Activated T-helper 2 cell treated with anti-CD3 and anti-CD28 coated beads, Interferon-gamma antibody, Interleukin-2, Interleukin-4, amounts not matched to agents 10 μg/mL and 5 μg/mL and 100 μg/mL, durations not matched to agents 14 hours and 24 hours and 36 hours (primary cell): ENCODE results near the gene CDC14B. TPM values are rescaled to one million over a fixed set of nuclear protein-coding genes. Genes with fewer than 3 reads are reported as not detected.
"Not testable (repeated sequence)": the region's sequence is repeated elsewhere in the genome, so short reads cannot be mapped to it uniquely, and the experiment has no call there.

Experiments
- DNase-seq: peaks from one replicate; pipeline ENCODE4 v3.0.0; 2021; ENCODE audit warnings: low spot score
- H3K27ac Mint-ChIP-seq: one replicate; pipeline ENCODE4 v1.8.0; 2021; ENCODE audit warnings: mixed read lengths
- H3K27me3 Mint-ChIP-seq: one replicate; pipeline ENCODE4 v1.8.0; 2021; ENCODE audit warnings: low read depth, mixed read lengths
- H3K36me3 Mint-ChIP-seq: one replicate; pipeline ENCODE4 v1.8.0; 2021; ENCODE audit warnings: low read depth, mixed read lengths
- H3K4me1 Mint-ChIP-seq: one replicate; pipeline ENCODE4 v1.8.0; 2021; ENCODE audit warnings: low read depth, mixed read lengths
- H3K4me3 Mint-ChIP-seq: one replicate; pipeline ENCODE4 v1.8.0; 2021; ENCODE audit warnings: low read depth, mild to moderate bottlenecking, moderate library complexity, mixed read lengths
- H3K9me3 Mint-ChIP-seq: one replicate; pipeline ENCODE4 v1.8.0; 2021; ENCODE audit warnings: mixed read lengths
- intact Hi-C: fragments of 100-400 bp; cut with micrococcal nuclease; formaldehyde crosslinking; loops from one replicate; pipeline ENCODE4 v1.15.1; 2023
- total RNA-seq: library from RNA; stranded (reverse); gene quantifications from 2 replicates; pipeline ENCODE4 v1.2.3, GENCODE V29; 2022

The CDC14B gene
- 6.5 and 6.9 TPM in 2 replicates for total RNA-seq

DNA sequence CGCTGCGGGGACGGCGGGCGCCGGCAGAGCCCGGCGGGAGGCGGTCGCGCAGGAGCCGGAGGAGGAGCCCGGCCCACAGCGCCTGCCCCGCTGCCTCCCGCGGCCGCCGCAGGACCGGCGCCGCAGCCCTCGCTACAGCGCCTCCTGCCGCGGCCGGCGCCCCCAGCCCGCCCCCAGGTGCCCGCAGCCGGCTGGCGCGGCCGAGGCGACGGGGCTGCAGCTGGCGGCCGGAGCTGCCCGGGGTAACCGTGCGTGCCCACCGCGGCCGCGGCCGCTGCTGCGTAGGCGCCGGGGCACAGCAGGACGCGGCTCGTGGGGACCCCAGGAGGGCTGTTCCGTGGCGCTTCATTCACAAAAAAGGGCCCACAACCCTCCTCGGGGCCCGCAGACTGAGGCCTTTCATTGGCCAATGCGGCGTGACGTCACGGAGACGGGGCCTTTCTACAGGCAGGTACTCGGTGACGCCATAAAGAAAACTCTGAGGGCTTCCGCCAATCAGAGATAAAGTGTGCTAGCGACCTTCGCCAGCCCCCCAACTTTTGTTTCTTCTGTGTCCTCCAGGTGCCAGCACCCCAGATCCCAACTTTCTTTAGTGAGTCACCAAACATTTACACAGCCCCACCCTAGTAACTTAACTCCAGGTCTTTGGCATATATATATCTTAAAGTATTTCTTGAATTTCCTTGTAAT is at the start of gene CDC14B:
Gene CDC14B, minus strand, starts transcription at position 353 of the 690 bp plus-strand sequence. CDS start 465 bp downstream, outside the sequence.
- no peak within 1 kb of the TSS for H3K27ac Mint-ChIP-seq
- H3K4me1 Mint-ChIP-seq, result peaks cover 8% of the 10 kb centered on the region
- peak; percentile 63 for DNase-seq
- H3K36me3 Mint-ChIP-seq, result no peaks in the 10 kb centered on the region
- intact Hi-C loops, result no loop called here
- peak within 1 kb of the TSS; percentile 68 for H3K4me3 Mint-ChIP-seq
- no peaks in the 10 kb centered on the region for H3K9me3 Mint-ChIP-seq
- H3K27me3 Mint-ChIP-seq, result peaks cover 50% of the 10 kb centered on the region

GRCh38 chr9:96668868-96669534 is 49.4 kb upstream of the CDC14B start:
- no peak for DNase-seq
- no peaks in the 10 kb centered on the region for H3K27me3 Mint-ChIP-seq
- intact Hi-C loops, result no loop called here
- no peaks in the 10 kb centered on the region for H3K36me3 Mint-ChIP-seq
- H3K27ac Mint-ChIP-seq, result no peak overlapping the region
- no peaks in the 10 kb centered on the region for H3K9me3 Mint-ChIP-seq
- no peak overlapping the region for H3K4me3 Mint-ChIP-seq
- H3K4me1 Mint-ChIP-seq, result no peaks in the 10 kb centered on the region

DNA sequence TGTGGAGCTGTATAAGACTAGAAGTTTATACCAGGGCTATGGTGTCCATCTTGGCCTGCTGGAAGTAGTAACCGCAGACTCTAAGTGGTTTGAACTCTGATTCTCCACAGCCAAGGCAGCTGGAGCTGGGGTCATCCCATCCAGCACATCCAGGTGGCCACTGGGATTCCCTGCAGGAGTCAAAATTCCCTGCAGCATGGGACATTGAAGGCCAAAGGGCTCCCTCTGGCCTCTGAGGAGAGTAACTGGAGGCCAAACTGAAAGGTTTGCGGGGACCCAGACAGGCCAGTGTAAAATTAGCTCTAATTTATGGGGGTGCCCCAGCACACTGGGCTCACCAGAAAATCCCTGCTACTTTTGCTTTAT is 47.7 kb upstream of the CDC14B start:
- H3K27ac Mint-ChIP-seq, result no peak overlapping the region
- intact Hi-C loops, result loop anchor here (2.0 kb wide), 1 partner anchor 341 kb away; no protein-coding TSS in a partner anchor
- no peak for DNase-seq
- no peak overlapping the region for H3K4me3 Mint-ChIP-seq
- H3K27me3 Mint-ChIP-seq, result peaks cover 1% of the 10 kb centered on the region
- no peaks in the 10 kb centered on the region for H3K9me3 Mint-ChIP-seq
- no peaks in the 10 kb centered on the region for H3K36me3 Mint-ChIP-seq
- H3K4me1 Mint-ChIP-seq, result no peaks in the 10 kb centered on the region

DNA sequence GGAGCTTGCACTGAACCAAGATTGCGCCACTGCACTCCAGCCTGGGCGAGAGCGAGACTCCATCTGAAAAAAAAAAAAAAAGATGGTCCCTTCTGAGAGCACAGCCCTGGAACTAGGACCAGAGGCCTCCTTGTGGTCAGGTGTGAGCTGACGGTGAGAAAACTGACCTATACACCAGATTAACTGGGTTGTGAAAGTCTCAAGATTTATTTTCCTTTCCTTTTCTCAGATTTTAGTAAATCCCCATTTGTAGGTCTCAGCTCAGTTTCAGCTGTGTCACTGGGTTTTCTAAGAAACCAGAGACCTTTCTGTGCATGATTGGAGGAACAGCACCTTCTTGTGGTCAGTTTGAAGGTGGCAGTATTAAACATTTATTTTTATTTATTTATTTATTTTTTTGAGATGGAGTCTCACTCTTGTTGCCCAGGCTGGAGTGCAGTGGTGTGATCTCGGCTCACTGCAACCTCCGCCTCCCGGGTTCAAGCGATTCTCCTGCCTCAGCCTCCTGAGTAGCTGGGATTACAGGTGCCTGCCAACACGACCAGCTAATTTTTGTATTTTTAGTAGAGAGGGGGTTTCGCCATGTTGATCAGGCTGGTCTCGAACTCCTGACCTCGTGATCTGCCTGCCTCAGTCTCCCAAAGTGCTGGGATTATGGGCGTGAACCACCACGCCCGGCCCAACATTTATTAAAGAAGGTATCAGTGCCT is 47.2 kb upstream of the CDC14B start:
- H3K27me3 Mint-ChIP-seq, DNase-seq, H3K9me3 Mint-ChIP-seq, H3K4me3 Mint-ChIP-seq, H3K36me3 Mint-ChIP-seq, H3K27ac Mint-ChIP-seq, H3K4me1 Mint-ChIP-seq: not testable (repeated sequence)
- intact Hi-C loops, result loop anchor here (2.0 kb wide), 1 partner anchor 340 kb away; no protein-coding TSS in a partner anchor

DNA sequence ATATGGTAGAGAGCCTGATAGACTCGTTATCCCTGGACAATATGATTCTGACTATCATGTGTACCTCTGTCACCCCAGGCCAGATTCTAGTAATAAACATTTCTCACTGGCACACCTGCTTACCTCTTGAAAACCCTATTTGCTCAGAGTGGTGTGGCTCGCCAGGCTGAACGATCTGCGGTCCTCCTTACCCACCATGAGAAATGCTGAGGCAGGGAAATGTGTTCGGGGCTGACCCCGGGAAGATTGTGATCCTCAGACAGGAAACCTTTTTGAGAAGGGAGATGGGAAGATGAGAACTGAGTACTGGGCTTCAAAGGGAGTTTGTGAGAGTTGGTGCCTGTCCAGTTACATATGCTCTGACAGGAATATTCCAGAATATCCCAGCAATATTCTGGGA is 46.1 kb upstream of the CDC14B start:
- Mint-ChIP-seq H3K4me3 (no peak overlapping the region), H3K27me3 (peaks cover 1% of the 10 kb centered on the region), H3K27ac (no peak overlapping the region), H3K9me3 (no peaks in the 10 kb centered on the region), H3K4me1 (no peaks in the 10 kb centered on the region), H3K36me3 (no peaks in the 10 kb centered on the region)
- intact Hi-C loops, result loop anchor here (2.0 kb wide), 1 partner anchor 339 kb away; no protein-coding TSS in a partner anchor
- no peak for DNase-seq

- no peak overlapping the region for H3K27ac Mint-ChIP-seq
- no peak for DNase-seq
- H3K9me3 Mint-ChIP-seq, result no peaks in the 10 kb centered on the region
- H3K36me3 Mint-ChIP-seq, result no peaks in the 10 kb centered on the region
- H3K4me1 Mint-ChIP-seq, result no peaks in the 10 kb centered on the region
- no peak overlapping the region for H3K4me3 Mint-ChIP-seq
- intact Hi-C loops, result no loop called here
- peaks cover 2% of the 10 kb centered on the region for H3K27me3 Mint-ChIP-seq
Measured at GRCh38 chr9:96663506-96664120, 44.0 kb upstream of the CDC14B start.

GRCh38 chr9:96661711-96662110 is 42.1 kb upstream of the CDC14B start:
- H3K27ac Mint-ChIP-seq, result no peak overlapping the region
- H3K4me3 Mint-ChIP-seq, result no peak overlapping the region
- intact Hi-C loops, result no loop called here
- H3K36me3 Mint-ChIP-seq, result no peaks in the 10 kb centered on the region
- H3K27me3 Mint-ChIP-seq, result peaks cover 13% of the 10 kb centered on the region
- no peaks in the 10 kb centered on the region for H3K9me3 Mint-ChIP-seq
- no peak for DNase-seq
- H3K4me1 Mint-ChIP-seq, result no peaks in the 10 kb centered on the region

DNA sequence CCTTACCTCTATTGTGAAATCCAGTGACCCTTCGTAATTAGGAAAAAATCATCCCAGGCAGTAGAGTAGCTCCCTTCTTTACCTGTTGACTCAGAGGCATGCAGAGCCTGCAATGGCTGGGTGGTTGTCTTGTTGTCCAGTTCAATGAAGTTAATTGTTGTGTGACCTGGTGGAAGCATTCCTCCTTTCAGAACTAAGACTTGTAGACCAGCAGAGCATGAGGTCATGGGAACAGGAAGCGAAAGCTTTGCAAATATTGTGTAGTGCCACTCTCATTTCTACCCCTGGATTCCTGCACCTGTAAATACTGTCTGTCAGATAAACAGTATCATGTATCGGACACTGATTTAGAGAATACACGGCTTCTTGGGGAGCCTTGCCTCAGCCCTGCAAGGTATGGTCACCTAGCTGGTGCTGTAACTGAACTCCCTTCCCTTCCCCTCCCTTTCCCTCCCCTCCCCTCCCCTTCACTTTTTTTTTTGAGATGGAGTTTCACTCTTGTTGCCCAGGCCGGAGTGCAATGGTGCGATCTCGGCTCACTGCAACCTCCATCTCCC is 41.1 kb upstream of the CDC14B start:
- intact Hi-C loops, result no loop called here
- Mint-ChIP-seq H3K27ac (no peak overlapping the region), H3K9me3 (no peaks in the 10 kb centered on the region), H3K27me3 (peaks cover 15% of the 10 kb centered on the region), H3K4me3 (no peak overlapping the region), H3K4me1 (peaks cover 4% of the 10 kb centered on the region), H3K36me3 (no peaks in the 10 kb centered on the region)
- DNase-seq, result no peak

DNA sequence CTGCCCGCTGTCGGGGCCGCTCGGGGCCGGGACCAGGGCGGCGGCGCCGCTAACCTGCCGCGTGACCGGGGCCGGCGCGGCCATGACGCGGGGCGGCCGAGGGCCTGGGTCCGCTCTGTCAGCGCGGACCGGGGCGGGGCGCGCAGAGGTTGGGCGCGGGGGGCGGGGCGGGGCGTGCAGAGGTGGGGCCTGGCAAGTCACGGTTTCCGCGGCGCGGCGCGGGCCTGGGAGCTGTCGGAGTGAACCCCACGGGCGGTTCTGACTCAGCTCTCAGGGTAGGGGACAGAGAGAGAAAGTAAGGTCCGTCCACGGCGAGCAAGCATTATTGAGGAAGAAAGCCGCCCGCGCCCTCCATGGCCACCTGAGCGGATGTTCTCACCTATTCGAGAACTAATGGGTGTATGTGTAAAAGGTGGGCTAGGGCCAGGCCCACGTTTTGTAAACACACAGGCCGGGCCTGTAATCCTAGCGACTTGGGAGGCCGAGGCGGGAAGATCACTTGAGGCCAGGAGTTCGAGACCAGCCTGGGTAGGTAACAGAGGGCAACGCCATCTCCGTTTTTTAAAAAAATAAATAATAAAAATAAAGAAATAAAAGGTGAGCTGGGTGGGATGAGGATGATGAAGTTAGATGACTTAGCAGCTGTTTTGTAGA is 35.7 kb upstream of the CDC14B start, which contains the start of gene PRXL2C:
Gene PRXL2C, minus strand, starts transcription at position 120 of the 654 bp plus-strand sequence. Its CDS starts 36 bp downstream, at position 84.
- peak within 1 kb of the TSS; percentile 80 for H3K27ac Mint-ChIP-seq
- no peaks in the 10 kb centered on the region for H3K9me3 Mint-ChIP-seq
- intact Hi-C loops, result loop anchor here (2.0 kb wide), 2 partner anchors 89 to 237 kb away; partner anchors contain the start of gene ZNF367

DNA sequence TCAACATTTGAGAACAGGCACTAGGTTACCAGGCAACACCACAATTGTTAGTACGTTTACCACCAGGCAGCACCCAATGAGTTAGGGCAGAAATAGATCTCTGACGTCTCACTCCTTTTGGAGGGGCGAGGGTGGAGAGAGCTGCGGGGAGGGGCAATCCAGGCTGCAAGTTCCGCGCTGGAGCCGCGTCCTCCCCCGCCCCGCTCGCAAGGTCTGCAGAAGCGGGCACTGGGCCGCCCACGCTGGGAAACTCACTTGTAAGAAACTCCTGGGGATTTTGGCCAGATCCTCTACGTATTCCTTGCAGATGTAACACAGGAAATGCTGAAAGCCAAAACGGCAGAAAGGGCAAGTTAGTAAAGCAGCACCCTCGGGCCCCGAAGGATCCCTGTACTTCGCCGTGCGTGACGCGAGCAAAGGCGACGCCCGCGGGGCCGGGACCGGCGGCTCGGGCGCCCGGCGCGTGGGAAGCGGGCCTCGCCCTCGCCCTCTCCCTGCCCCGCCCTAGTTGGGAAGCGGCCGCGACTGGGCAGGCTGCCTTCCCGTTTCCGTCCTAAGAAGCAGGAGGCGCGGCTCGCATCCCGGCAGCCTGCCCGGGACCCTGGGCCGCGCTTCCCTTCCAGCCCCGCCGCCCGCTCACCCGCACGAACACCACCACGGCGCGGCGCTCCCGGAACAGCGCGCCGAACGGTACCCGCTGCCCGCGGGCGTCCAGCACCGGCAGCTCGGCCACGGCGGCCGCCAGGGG is 35.0 kb upstream of the CDC14B start:
- Mint-ChIP-seq H3K9me3 (no peaks in the 10 kb centered on the region), H3K4me3 (peak overlapping the region; percentile 85), H3K27ac (peak overlapping the region; percentile 73), H3K4me1 (peaks cover 16% of the 10 kb centered on the region), H3K27me3 (peaks cover 14% of the 10 kb centered on the region), H3K36me3 (peaks cover 2% of the 10 kb centered on the region)
- DNase-seq, result peak; percentile 62
- intact Hi-C loops, result loop anchor here (2.0 to 5.0 kb wide), 4 partner anchors 88 to 327 kb away; partner anchors contain the start of gene ZNF367

More for the DNA sequence above, 35.7 kb upstream of the CDC14B start, which contains the start of gene PRXL2C:
- DNase-seq, result peak; percentile 69
- peaks cover 16% of the 10 kb centered on the region for H3K4me1 Mint-ChIP-seq
- H3K4me3 Mint-ChIP-seq, result peak within 1 kb of the TSS; percentile 88
- H3K27me3 Mint-ChIP-seq, result peaks cover 14% of the 10 kb centered on the region
- H3K36me3 Mint-ChIP-seq, result no peaks in the 10 kb centered on the region

DNA sequence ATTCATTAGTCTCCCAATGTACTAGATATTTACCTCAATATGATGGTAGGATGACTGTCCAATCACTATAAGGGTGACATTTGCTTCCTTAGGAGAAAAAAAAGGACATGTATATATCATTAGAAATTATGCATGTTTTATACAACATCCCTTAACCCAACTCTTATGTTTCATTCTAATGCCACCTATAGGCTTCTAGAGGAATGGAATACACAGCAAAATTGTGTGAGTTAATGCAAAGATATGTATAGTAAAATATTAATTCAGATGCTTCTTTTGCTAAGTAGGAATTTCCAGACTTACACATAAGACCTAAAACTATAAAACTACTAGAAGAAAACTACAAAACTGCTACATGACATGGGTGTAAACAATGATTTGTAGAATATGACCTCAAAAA is 32.0 kb upstream of the CDC14B start:
- DNase-seq, result no peak
- H3K27ac Mint-ChIP-seq, result no peak overlapping the region
- H3K4me1 Mint-ChIP-seq, result peaks cover 16% of the 10 kb centered on the region
- intact Hi-C loops, result loop anchor here (5.0 kb wide), 2 partner anchors 209 to 324 kb away; no protein-coding TSS in a partner anchor
- H3K36me3 Mint-ChIP-seq, result peaks cover 10% of the 10 kb centered on the region
- no peak overlapping the region for H3K4me3 Mint-ChIP-seq
- H3K27me3 Mint-ChIP-seq, result peaks cover 2% of the 10 kb centered on the region
- H3K9me3 Mint-ChIP-seq, result no peaks in the 10 kb centered on the region
